ENCODE results near the gene IGF2BP2.

- TF ChIP-seq TAF1 (IDR thresholded peaks at IDR 0.05; ENCODE audit: low read depth, low read length) (no peak), CBX8 (IDR thresholded peaks at IDR 0.05; ENCODE audit: borderline replicate concordance, low read depth, low read length) (no peak), JUND (IDR thresholded peaks at IDR 0.05; ENCODE audit: low read length) (no peak), MAFK (IDR thresholded peaks at IDR 0.05; ENCODE audit: low read depth, low read length) (no peak), HDAC6 (IDR thresholded peaks at IDR 0.05; ENCODE audit: low read depth, low read length) (no peak)
- TF ChIP-seq, protein P1, sequence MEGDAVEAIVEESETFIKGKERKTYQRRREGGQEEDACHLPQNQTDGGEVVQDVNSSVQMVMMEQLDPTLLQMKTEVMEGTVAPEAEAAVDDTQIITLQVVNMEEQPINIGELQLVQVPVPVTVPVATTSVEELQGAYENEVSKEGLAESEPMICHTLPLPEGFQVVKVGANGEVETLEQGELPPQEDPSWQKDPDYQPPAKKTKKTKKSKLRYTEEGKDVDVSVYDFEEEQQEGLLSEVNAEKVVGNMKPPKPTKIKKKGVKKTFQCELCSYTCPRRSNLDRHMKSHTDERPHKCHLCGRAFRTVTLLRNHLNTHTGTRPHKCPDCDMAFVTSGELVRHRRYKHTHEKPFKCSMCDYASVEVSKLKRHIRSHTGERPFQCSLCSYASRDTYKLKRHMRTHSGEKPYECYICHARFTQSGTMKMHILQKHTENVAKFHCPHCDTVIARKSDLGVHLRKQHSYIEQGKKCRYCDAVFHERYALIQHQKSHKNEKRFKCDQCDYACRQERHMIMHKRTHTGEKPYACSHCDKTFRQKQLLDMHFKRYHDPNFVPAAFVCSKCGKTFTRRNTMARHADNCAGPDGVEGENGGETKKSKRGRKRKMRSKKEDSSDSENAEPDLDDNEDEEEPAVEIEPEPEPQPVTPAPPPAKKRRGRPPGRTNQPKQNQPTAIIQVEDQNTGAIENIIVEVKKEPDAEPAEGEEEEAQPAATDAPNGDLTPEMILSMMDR (IDR thresholded peaks at IDR 0.05; ENCODE audit: control extremely low read depth in 1 of 3, insufficient read depth in 1 of 3, low read depth in 1 of 3, low read length in 3 of 3): no peak
These were observed 46.0 kb downstream of the IGF2BP2 start for GRCh38 chr3:185778821-185779220.

Data from H1 (cell line).